Body of pancreas (tissue), 4 donors: ENCODE measurements around the gene CEP192. TPM values are rescaled to one million over a fixed set of nuclear protein-coding genes. Genes with fewer than 3 reads are reported as not detected.
A peak's percentile ranks its signal among the peaks of the same experiment; 100 is the strongest.

Source experiments
- ATAC-seq: fragments of 150-250 bp; one replicate; pipeline ENCODE4 v1.9.1; 2016
- DNase-seq, 4 donors: peaks; one replicate each; pipeline ENCODE4 v3.0.0-alpha.2; 2019
- H3K27ac ChIP-seq, 4 donors: fragments of 200-600 bp; sonication (generic); 1 replicate in 3 of 4; 2 replicates in 1 of 4; pipeline versions ENCODE4 v1.5.1 to v1.6.1; 2016 to 2019; ENCODE audit warnings: mild to moderate bottlenecking in 1 of 4, mixed read lengths in 1 of 4, moderate library complexity in 1 of 4
- H3K27me3 ChIP-seq, 2 donors: fragments of 200-600 bp; sonication (generic); one replicate each; pipeline ENCODE4 v1.6.0; 2016; ENCODE audit warnings: mild to moderate bottlenecking in 1 of 2
- H3K36me3 ChIP-seq, 2 donors: fragments of 200-600 bp; sonication (generic); replicated peaks in 1 of 2; 2 replicates each; pipeline ENCODE4 v1.5.1; 2016; ENCODE audit warnings: low read depth in 2 of 2; ENCODE audit not compliant: insufficient read depth in 1 of 2
- H3K4me1 ChIP-seq: fragments of 200-600 bp; sonication (generic); one replicate; pipeline ENCODE4 v1.6.0; 2016
- H3K4me3 ChIP-seq, 2 donors: fragments of 200-600 bp; sonication (generic); 1 replicate in 1 of 2; 2 replicates in 1 of 2; pipeline ENCODE4 v1.5.1; 2016 to 2019
- H3K9me3 ChIP-seq, 3 donors: fragments of 200-600 bp; sonication (generic); 1 replicate in 2 of 3; 2 replicates in 1 of 3; pipeline ENCODE4 v1.5.1; 2016
- POLR2A ChIP-seq, 3 donors: fragments of 450-650 bp; IDR thresholded peaks; one replicate each; pipeline ENCODE4 v1.6.1; 2016; ENCODE audit warnings: antibody characterized with exemption in 3 of 3, mild to moderate bottlenecking in 2 of 3
- WGBS, 2 donors: methylation state at CpG; one replicate each; pipeline ENCODE4 v1.1.5; 2017; 5-methylcytosine and 5-hydroxymethylcytosine counted together
- intact Hi-C: fragments of 100-400 bp; cut with DNase I; formaldehyde crosslinking; loops from one replicate; pipeline ENCODE4 v1.15.1; 2023
- total RNA-seq, 2 donors: library from RNA; depleted of rRNA; stranded (reverse); fragments of >200 nt; gene quantifications; one replicate each; pipeline ENCODE4 v1.1.0, GENCODE V29; 2016
- TF ChIP-seq, protein P1 (sequence below), 7 experiments: fragments of 450-650 bp in 4 of 7; fragments of 200-600 bp in 3 of 7; sonication (generic) in 3 of 7; IDR thresholded peaks; one replicate each; pipeline ENCODE4 v1.5.1; 2016 to 2019; ENCODE audit warnings: antibody characterized with exemption in 7 of 7

The CEP192 gene, protein sequence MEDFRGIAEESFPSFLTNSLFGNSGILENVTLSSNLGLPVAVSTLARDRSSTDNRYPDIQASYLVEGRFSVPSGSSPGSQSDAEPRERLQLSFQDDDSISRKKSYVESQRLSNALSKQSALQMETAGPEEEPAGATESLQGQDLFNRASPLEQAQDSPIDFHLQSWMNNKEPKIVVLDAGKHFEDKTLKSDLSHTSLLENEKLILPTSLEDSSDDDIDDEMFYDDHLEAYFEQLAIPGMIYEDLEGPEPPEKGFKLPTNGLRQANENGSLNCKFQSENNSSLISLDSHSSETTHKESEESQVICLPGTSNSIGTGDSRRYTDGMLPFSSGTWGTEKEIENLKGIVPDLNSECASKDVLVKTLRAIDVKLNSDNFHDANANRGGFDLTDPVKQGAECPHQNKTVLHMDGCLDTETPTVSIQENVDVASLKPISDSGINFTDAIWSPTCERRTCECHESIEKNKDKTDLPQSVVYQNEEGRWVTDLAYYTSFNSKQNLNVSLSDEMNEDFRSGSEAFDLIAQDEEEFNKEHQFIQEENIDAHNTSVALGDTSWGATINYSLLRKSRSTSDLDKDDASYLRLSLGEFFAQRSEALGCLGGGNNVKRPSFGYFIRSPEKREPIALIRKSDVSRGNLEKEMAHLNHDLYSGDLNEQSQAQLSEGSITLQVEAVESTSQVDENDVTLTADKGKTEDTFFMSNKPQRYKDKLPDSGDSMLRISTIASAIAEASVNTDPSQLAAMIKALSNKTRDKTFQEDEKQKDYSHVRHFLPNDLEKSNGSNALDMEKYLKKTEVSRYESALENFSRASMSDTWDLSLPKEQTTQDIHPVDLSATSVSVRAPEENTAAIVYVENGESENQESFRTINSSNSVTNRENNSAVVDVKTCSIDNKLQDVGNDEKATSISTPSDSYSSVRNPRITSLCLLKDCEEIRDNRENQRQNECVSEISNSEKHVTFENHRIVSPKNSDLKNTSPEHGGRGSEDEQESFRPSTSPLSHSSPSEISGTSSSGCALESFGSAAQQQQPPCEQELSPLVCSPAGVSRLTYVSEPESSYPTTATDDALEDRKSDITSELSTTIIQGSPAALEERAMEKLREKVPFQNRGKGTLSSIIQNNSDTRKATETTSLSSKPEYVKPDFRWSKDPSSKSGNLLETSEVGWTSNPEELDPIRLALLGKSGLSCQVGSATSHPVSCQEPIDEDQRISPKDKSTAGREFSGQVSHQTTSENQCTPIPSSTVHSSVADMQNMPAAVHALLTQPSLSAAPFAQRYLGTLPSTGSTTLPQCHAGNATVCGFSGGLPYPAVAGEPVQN (N-terminal part only)
- total RNA-seq = 10 to 100 TPM; 21.1 to 25.4 TPM

DNA sequence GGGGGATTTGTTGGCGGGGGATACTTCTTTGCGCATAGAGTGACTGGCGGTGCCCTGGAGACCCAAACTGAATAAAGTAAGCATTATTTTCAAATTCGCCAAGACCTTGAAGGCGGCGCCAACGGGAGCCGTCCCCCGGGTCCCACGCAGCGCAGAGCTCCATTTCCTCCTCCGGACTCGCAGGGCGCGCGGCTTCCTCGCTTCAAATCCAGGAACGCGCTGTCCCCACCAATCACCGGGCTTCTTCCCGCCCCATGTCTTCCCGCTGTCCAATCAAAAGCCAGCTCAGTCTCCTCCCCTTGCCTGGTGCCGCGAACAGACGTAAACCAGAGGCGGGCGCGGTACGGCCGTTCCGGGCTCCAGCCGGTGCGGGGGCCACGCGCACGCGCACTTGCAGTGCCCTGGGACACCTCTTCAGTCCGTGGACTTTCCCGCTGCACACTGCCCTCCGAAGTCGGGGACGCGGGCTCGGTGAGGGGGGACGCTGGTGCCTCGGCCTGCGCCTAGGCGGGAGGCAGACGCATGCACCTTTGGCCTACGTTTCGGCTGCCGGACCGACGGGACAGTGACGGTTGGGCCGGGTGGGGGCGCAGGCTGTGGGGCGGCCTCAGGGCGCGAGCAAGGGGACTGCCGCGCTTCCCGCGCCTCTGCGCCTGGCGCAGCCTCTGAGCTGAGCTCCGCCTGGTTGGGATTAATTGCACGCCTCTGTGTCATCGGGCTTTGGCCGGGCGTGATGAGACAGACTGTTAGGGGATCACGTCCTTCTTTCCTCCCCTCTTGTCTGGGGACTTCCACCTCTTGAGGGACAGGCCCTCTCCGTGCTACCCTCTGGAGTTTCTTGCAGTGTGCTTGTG is at the start of gene CEP192:
CEP192 (plus strand) TSS at position 396 of the 854 bp plus-strand sequence. CDS start 8,063 bp downstream, outside the sequence.
- Histone ChIP-seq H3K4me3 (peak within 1 kb of the TSS; percentile 73 to 91), H3K27ac (peak within 1 kb of the TSS; percentile 74 to 93 (median 90)), H3K36me3 (no peaks in the 10 kb centered on the region), H3K27me3 (no peaks in the 10 kb centered on the region), H3K9me3 (no peaks in the 10 kb centered on the region), H3K4me1 (peaks cover 18% of the 10 kb centered on the region)
- ATAC-seq = peak; percentile 100
- TF ChIP-seq, protein P1, sequence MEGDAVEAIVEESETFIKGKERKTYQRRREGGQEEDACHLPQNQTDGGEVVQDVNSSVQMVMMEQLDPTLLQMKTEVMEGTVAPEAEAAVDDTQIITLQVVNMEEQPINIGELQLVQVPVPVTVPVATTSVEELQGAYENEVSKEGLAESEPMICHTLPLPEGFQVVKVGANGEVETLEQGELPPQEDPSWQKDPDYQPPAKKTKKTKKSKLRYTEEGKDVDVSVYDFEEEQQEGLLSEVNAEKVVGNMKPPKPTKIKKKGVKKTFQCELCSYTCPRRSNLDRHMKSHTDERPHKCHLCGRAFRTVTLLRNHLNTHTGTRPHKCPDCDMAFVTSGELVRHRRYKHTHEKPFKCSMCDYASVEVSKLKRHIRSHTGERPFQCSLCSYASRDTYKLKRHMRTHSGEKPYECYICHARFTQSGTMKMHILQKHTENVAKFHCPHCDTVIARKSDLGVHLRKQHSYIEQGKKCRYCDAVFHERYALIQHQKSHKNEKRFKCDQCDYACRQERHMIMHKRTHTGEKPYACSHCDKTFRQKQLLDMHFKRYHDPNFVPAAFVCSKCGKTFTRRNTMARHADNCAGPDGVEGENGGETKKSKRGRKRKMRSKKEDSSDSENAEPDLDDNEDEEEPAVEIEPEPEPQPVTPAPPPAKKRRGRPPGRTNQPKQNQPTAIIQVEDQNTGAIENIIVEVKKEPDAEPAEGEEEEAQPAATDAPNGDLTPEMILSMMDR (IDR thresholded peaks at IDR 0.05) = no peak
- TF ChIP-seq POLR2A (IDR thresholded peaks at IDR 0.05) = peak; percentile 65 to 90 (median 85)
- intact Hi-C loops = no loop called here
- peak; percentile 97 to 98 (median 98) for DNase-seq
- whole genome bisulfite sequencing, 2 donors = 1 to 3% methylated on average over 15 to 69 of the region's 73 CpGs

DNA sequence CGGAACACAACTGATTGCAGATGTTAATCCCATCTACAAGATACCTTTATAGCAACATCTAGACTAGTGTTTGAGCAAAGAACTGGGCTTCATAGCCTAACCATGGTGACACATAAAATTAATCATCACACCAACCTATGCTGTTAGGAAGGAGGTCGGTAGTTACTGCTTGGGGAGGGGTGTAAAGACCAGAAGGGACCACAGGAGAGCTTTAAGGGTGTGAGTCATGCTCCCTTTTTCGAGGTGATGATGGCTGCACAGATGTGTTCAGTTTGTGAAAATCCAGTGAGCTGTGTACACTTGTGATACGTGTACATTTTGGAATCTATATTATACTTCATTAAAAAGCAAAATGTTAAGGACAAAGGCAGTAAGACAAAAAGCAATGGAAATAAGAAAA is 47.9 kb upstream of the CEP192 start:
- Histone ChIP-seq H3K27ac (no peak overlapping the region), H3K27me3 (no peaks in the 10 kb centered on the region), H3K36me3 (no peaks in the 10 kb centered on the region), H3K4me3 (no peak overlapping the region), H3K9me3 (no peaks in the 10 kb centered on the region), H3K4me1 (peaks cover 28% of the 10 kb centered on the region)
- intact Hi-C loops = no loop called here
- DNase-seq (no peak), ATAC-seq (no peak)
- 72 to 73% methylated on average over 4 of the region's 4 CpGs for WGBS, 2 donors
- TF ChIP-seq, protein P1 (IDR thresholded peaks at IDR 0.05) = no peak
- no peak for TF ChIP-seq POLR2A (IDR thresholded peaks at IDR 0.05)

DNA sequence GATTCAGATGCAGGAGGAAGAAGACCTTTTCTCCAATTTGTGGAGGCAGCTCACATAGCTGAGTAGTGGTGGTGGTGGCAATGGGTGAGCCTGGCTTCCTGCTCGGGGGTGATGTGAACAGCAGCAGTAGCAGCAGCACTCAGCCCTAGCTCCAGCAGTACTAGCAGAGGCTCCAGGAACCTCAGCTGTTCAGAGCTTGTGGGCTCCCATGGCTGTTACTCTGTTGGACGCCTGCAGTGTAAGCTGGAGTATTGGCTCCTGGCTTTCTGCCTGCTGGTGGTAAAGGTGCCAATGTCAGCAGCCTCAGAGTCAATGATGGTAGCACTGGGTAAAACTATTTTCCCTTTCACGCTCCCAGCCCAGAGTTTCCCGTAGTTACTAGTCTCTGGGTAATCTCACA is 46.5 kb upstream of the CEP192 start:
- intact Hi-C loops = no loop called here
- Histone ChIP-seq H3K27me3 (no peaks in the 10 kb centered on the region), H3K36me3 (no peaks in the 10 kb centered on the region), H3K9me3 (no peaks in the 10 kb centered on the region), H3K27ac (peak overlapping the region; percentile 25 to 100 (median 76)), H3K4me1 (peaks cover 38% of the 10 kb centered on the region), H3K4me3 (no peak overlapping the region)
- ATAC-seq (peak; percentile 44), DNase-seq (peak; percentile 91 to 95 (median 94))
- WGBS, 2 donors = 12 to 18% methylated on average over 3 to 4 of the region's 4 CpGs
- peak in 2 of 3 donors; percentile 46 to 55 for TF ChIP-seq POLR2A (IDR thresholded peaks at IDR 0.05)
- TF ChIP-seq, protein P1 (IDR thresholded peaks at IDR 0.05) = peak in 1 of 7 experiments; percentile 10
